Left lung (tissue), 10 donors: ENCODE results near the gene GMEB2. TPM values are rescaled to one million over a fixed set of nuclear protein-coding genes. Genes with fewer than 3 reads are reported as not detected.

Experiments used
- ATAC-seq: fragments of 200-7000 bp; cut with Tn5 transposase; one replicate; pipeline ENCODE4 v1.9.1; 2020; ENCODE audit warnings: moderate library complexity
- DNase-seq, 4 donors: peaks; one replicate each; pipeline ENCODE4 v3.0.0-alpha.2; 2013 to 2020
- H3K27ac ChIP-seq, 2 donors: fragments of 200-600 bp; sonication (generic) in 1 of 2; one replicate each; pipeline versions ENCODE4 v1.5.0 to v1.8.0; 2020 to 2021
- H3K27me3 ChIP-seq, 2 donors: fragments of 200-600 bp; sonication (generic) in 1 of 2; one replicate each; pipeline versions ENCODE4 v1.5.0 to v1.8.0; 2020 to 2021
- H3K36me3 ChIP-seq, 2 donors: fragments of 200-600 bp; sonication (generic) in 1 of 2; one replicate each; pipeline versions ENCODE4 v1.5.0 to v1.8.0; 2020 to 2021
- H3K4me1 ChIP-seq, 2 donors: fragments of 200-600 bp; one replicate each; pipeline ENCODE4 v1.8.0; 2021
- H3K4me3 ChIP-seq, 2 donors: fragments of 200-600 bp; sonication (generic) in 1 of 2; one replicate each; pipeline versions ENCODE4 v1.5.0 to v1.8.0; 2020 to 2021; ENCODE audit warnings: mild to moderate bottlenecking in 1 of 2
- H3K9me3 ChIP-seq, 2 donors: fragments of 200-600 bp; sonication (generic) in 1 of 2; one replicate each; pipeline versions ENCODE4 v1.5.0 to v1.8.0; 2020 to 2021
- CTCF ChIP-seq, 2 donors: fragments of 200-600 bp; sonication (generic) in 1 of 2; IDR thresholded peaks; one replicate each; pipeline versions ENCODE4 v1.5.0 to v1.8.0; 2021; ENCODE audit warnings: antibody characterized with exemption in 2 of 2
- intact Hi-C, 2 donors: fragments of 100-400 bp; cut with DNase I; formaldehyde crosslinking; loops; one replicate each; pipeline versions ENCODE4 v1.11.2 to v1.14.2; 2022
- polyA plus RNA-seq, 6 donors: library from polyadenylated mRNA; unstranded; fragments of 120-200 nt; gene quantifications; one replicate each; pipeline ENCODE4 v1.2.1, GENCODE V29; 2013; ENCODE audit not compliant: insufficient read length in 6 of 6
- total RNA-seq, 2 donors: library from RNA; stranded (reverse); fragmentation: NEBNext Ultra II Directional; extraction: Animal tissue kit (Norgen Biotek cat#: 25700); gene quantifications; one replicate each; pipeline ENCODE4 v1.2.1, GENCODE V29; 2021
- donor health status: DM: no; HTN: yes; CAD: no.
- donor health status: DM: no; HTN: no; CAD: no.

Gene GMEB2
- total and polyA plus RNA-seq, 8 donors, result 8.1 to 12.4 (median 10.2) TPM

DNA sequence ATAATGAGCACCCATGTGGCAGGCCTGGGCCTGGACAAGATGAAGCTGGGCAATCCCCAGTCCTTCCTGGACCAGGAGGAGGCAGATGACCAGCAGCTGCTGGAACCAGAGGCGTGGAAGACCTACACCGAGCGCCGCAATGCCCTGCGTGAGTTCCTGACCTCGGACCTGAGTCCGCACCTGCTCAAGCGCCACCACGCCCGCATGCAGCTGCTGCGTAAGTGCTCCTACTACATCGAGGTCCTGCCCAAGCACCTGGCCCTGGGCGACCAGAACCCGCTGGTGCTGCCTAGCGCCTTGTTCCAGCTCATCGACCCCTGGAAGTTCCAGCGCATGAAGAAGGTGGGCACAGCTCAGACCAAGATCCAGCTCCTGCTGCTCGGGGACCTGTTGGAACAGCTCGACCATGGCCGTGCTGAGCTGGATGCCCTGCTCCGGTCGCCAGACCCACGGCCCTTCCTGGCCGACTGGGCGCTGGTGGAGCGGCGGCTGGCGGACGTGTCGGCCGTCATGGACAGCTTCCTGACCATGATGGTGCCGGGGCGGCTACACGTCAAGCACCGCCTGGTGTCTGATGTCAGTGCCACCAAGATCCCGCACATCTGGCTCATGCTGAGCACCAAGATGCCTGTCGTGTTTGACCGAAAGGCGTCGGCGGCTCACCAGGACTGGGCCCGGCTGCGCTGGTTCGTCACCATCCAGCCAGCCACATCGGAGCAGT lies 71.1 kb downstream of the GMEB2 start:
- DNase-seq, result no peak
- Histone ChIP-seq H3K27me3 (peaks cover 0 to 49% of the 10 kb centered on the region in 2 donors), H3K4me3 (no peak overlapping the region), H3K4me1 (peaks cover 0 to 12% of the 10 kb centered on the region in 2 donors), H3K9me3 (no peaks in the 10 kb centered on the region), H3K36me3 (peaks cover 0 to 33% of the 10 kb centered on the region in 2 donors), H3K27ac (no peak overlapping the region)
- no peak for TF ChIP-seq CTCF (IDR thresholded peaks at IDR 0.05)
- ATAC-seq, result no peak
- intact Hi-C loops, result no loop called here

DNA sequence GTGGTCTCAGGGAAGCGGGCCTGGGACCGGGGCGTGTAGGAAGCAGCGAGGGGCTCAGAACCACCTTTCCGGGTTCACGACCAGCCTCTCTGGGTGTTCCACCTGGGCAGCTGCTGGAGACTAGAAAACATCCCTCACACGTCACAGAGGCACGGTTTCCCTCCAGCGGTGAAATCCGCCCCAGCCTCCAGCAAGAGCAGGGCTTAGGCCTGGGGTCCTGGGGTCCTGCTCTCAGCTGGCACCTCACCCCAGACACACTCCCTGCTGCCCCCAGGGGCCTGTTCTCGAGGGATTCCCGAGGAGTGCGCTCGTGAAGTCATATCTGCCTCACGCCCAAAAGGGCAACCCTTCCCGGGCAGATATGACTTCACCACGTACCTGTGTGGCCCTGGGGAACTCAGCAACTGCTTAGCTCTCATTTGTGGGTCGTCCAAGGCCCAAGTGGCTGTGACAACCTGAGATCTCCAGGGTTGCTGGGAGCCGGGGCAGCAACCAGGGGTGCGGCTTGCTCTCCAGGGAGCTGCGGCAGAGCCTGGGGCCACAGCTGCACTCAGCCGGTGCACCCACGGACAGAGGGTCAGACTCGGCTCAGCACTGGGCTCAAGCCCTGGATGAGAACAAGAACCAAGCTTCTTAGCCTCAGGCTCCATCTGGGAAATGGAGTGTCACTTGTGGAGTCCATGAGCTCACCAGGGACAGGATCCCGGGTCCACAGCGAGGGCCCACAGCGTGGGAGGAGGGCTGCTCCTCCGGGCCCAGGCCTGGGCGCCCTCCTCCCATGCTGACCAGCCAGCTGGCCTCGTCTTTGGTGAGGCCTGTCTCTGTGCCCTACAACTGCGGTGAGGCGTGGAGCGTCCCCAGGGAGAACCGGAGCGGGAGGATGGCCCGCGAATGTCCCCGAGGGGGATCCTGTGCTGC lies 72.3 kb downstream of the GMEB2 start:
- Histone ChIP-seq H3K9me3 (no peaks in the 10 kb centered on the region), H3K4me3 (peak overlapping the region in 1 of 2 donors; percentile 59), H3K4me1 (peaks cover 0 to 12% of the 10 kb centered on the region in 2 donors), H3K27me3 (peaks cover 0 to 60% of the 10 kb centered on the region in 2 donors), H3K27ac (no peak overlapping the region), H3K36me3 (peaks cover 0 to 21% of the 10 kb centered on the region in 2 donors)
- ATAC-seq (no peak), DNase-seq (no peak)
- TF ChIP-seq CTCF (IDR thresholded peaks at IDR 0.05), result no peak
- intact Hi-C loops, result no loop called here

- Histone ChIP-seq H3K4me1 (peaks cover 0 to 12% of the 10 kb centered on the region in 2 donors), H3K27ac (peak within 1 kb of the TSS in 1 of 2 donors; percentile 23), H3K4me3 (peak within 1 kb of the TSS; percentile 50 to 59), H3K27me3 (peaks cover under 1 to 67% of the 10 kb centered on the region in 2 donors), H3K9me3 (no peaks in the 10 kb centered on the region), H3K36me3 (peaks cover 0 to 17% of the 10 kb centered on the region in 2 donors)
- intact Hi-C loops, result no loop called here
- DNase-seq (peak in 1 of 4 donors; percentile 69), ATAC-seq (peak; percentile 67)
- no peak for TF ChIP-seq CTCF (IDR thresholded peaks at IDR 0.05)
Measured at GRCh38 chr20:63553933-63554290, 73.0 kb downstream of the GMEB2 start, which contains the start of gene FNDC11. TSS of gene FNDC11 (plus strand) at chr20:63554159. CDS start at chr20:63555664, 1,505 bp downstream.

DNA sequence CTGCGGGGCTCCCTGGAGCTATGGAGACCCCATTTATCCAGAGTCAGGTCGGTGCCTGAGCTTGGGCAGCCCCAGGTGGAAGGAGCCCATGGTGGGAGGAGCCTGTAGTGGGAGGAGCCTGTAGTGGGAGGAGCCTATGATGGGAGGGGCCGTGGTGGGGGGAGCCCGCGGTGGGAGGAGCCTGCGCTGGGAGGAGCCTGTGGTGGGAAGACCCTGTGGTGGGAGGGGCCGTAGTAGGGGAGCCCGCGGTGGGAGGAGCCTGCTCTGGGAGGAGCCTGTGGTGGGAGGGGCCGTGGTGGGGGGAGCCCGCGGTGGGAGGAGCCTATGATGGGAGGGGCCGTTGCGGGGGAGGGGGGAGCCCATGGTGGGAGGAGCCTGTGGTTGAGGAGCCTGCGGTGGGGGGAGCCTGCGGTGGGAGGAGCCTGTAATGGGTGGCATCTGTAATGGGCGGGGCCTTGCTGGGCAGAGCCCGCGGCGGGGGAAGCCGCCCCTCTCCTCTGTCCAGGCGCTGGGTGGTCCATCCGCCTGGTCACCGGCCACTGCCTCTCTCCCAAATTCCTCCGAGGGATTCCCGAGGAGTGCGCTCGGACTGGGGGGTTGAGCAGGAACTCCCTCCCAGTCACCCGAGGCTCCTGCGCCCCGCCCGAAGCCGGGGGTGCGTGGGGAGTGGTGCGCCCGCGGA lies 73.5 kb downstream of the GMEB2 start:
- Histone ChIP-seq H3K4me1 (peaks cover 0 to 12% of the 10 kb centered on the region in 2 donors), H3K9me3 (no peaks in the 10 kb centered on the region), H3K27ac (peak overlapping the region in 1 of 2 donors; percentile 23), H3K27me3 (peaks cover 5 to 72% of the 10 kb centered on the region in 2 donors), H3K4me3 (peak overlapping the region; percentile 50 to 59), H3K36me3 (peaks cover 0 to 12% of the 10 kb centered on the region in 2 donors)
- no peak for TF ChIP-seq CTCF (IDR thresholded peaks at IDR 0.05)
- ATAC-seq (peak; percentile 89), DNase-seq (peak in 3 of 4 donors; percentile 69 to 91 (median 73))
- intact Hi-C loops, result no loop called here
